Activated T-cell treated with anti-CD3 and anti-CD28 coated beads, Interleukin-2, amount 50 U/mL, for 72 hours (primary cell): ENCODE measurements around the gene TENM3. TPM values are rescaled to one million over a fixed set of nuclear protein-coding genes. Genes with fewer than 3 reads are reported as not detected.

Experiments
- ATAC-seq, 2 donors: fragments of 150-1000 bp; cut with Tn5 transposase; replicated peaks in 1 of 2; 2 replicates each; pipeline ENCODE4 v1.10.0; 2021; ENCODE audit warnings: moderate library complexity in 2 of 2, mild to moderate bottlenecking in 1 of 2
- DNase-seq, 2 donors: peaks; one replicate each; pipeline ENCODE4 v3.0.0; 2021 to 2022; ENCODE audit warnings: mixed read lengths in 1 of 2
- H3K27ac Mint-ChIP-seq: one replicate; pipeline ENCODE4 v1.8.0; 2022; ENCODE audit warnings: mild to moderate bottlenecking, moderate library complexity, mixed read lengths
- H3K27me3 Mint-ChIP-seq: one replicate; pipeline ENCODE4 v1.8.0; 2022; ENCODE audit warnings: low read depth, mixed read lengths
- H3K36me3 Mint-ChIP-seq, 2 donors: one replicate each; pipeline ENCODE4 v1.8.0; 2022; ENCODE audit warnings: mixed read lengths in 2 of 2, mild to moderate bottlenecking in 1 of 2; ENCODE audit not compliant: insufficient read depth in 2 of 2
- H3K4me1 Mint-ChIP-seq: one replicate; pipeline ENCODE4 v1.8.0; 2022; ENCODE audit warnings: low read depth, mixed read lengths
- H3K4me3 Mint-ChIP-seq, 2 donors: one replicate each; pipeline ENCODE4 v1.8.0; 2022; ENCODE audit warnings: mild to moderate bottlenecking in 2 of 2, mixed read lengths in 2 of 2, moderate library complexity in 2 of 2
- H3K9me3 Mint-ChIP-seq, 2 donors: one replicate each; pipeline ENCODE4 v1.8.0; 2022; ENCODE audit warnings: mixed read lengths in 2 of 2
- total RNA-seq, 2 donors: library from RNA; stranded (reverse); gene quantifications; one replicate each; pipeline ENCODE4 v1.2.3, GENCODE V29; 2022

TENM3 gene
- total RNA-seq, 2 donors from 2014 or later = 0.12 TPM; not detected in 1

DNA sequence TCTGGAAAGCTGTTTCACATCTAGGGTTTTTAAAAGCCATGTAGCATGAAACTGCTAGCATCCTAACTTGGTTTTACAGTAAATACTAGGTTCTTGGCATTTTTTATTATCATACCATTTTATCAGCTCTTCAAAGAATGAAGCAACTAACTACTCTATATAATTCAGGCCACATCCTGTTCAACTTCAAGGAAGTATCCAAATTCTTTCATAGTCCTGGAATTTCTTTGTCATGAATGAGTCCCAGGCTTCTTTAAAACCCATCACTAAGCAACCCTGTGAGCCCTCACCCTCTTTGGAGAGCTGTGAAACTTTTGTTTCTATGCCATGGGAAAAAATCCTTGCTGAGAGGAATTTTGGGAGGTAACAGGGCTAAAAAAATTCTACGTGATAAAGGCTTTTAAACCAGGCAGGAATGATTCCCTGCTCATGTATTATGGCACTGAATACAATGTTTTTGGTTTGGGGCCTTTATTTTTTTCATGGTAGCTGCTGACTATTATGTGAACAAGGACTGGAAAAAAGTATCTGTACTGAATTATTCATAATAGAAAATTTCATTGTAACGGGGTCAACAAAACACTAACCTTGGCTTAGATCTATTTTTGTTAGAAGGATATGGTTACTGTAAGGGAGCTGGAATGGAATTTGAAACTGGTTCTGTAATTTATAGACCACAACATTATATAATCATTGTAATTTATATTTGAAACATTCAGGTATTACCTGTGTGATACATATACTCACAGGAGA, 509.1 kb downstream of the TENM3 start:
- DNase-seq (no peak), ATAC-seq (no peak)
- no peak overlapping the region for H3K27ac Mint-ChIP-seq
- no peaks in the 10 kb centered on the region for H3K4me1 Mint-ChIP-seq
- peaks cover 0 to 2% of the 10 kb centered on the region in 2 donors for H3K9me3 Mint-ChIP-seq
- no peaks in the 10 kb centered on the region for H3K27me3 Mint-ChIP-seq
- peaks cover 0 to 3% of the 10 kb centered on the region in 2 donors for H3K36me3 Mint-ChIP-seq
- H3K4me3 Mint-ChIP-seq = no peak overlapping the region

DNA sequence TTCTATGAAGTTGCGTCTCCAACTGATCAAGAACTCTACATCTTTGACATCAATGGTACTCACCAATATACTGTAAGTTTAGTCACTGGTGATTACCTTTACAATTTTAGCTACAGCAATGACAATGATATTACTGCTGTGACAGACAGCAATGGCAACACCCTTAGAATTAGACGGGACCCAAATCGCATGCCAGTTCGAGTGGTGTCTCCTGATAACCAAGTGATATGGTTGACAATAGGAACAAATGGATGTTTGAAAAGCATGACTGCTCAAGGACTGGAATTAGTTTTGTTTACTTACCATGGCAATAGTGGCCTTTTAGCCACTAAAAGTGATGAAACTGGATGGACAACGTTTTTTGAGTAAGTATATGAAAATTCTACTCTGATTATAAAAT, 511.7 kb downstream of the TENM3 start:
- peaks cover 0 to 4% of the 10 kb centered on the region in 2 donors for H3K36me3 Mint-ChIP-seq
- no peak overlapping the region for H3K4me3 Mint-ChIP-seq
- no peak overlapping the region for H3K27ac Mint-ChIP-seq
- peaks cover 8% of the 10 kb centered on the region for H3K27me3 Mint-ChIP-seq
- H3K4me1 Mint-ChIP-seq = no peaks in the 10 kb centered on the region
- H3K9me3 Mint-ChIP-seq = peaks cover 0 to 3% of the 10 kb centered on the region in 2 donors
- no peak for DNase-seq
- no peak for ATAC-seq

- no peaks in the 10 kb centered on the region for H3K4me1 Mint-ChIP-seq
Measured at GRCh38 chr4:182756161-182756690, 513.0 kb downstream of the TENM3 start.

GRCh38 chr4:182758273-182758672, 515.1 kb downstream of the TENM3 start:
- Mint-ChIP-seq H3K4me1 (no peaks in the 10 kb centered on the region), H3K36me3 (peaks cover 0 to 4% of the 10 kb centered on the region in 2 donors), H3K4me3 (no peak overlapping the region), H3K9me3 (peaks cover 0 to 3% of the 10 kb centered on the region in 2 donors), H3K27ac (no peak overlapping the region), H3K27me3 (peaks cover 8% of the 10 kb centered on the region)
- no peak for DNase-seq
- no peak for ATAC-seq

More at GRCh38 chr4:182756161-182756690, 513.0 kb downstream of the TENM3 start:
- no peak for ATAC-seq
- Mint-ChIP-seq H3K4me3 (no peak overlapping the region), H3K27ac (no peak overlapping the region), H3K27me3 (peaks cover 8% of the 10 kb centered on the region), H3K9me3 (peaks cover 0 to 3% of the 10 kb centered on the region in 2 donors), H3K36me3 (peaks cover 0 to 4% of the 10 kb centered on the region in 2 donors)
- DNase-seq = no peak

DNA sequence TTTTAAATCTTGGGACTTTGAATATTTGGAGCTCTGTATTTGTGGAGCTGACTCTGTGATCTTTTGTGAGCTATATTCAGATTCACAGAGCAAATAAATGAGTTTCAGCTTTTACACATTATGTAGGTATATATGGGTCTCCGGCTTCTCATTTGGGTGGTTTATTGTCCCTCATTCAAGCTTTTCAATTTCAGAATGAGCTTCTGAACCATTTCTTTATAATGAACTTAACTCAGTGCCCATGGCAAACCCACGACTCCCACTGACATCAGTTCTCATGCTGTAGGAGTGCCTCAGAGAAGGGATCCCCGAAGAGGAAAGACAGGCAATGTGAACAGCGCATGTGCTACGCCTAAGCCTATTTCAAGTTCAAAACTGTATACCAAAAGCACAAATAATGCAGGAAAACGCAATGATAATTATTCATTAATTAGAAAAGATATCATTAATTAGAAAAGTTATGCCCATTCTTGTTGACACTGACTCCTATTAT, 517.4 kb downstream of the TENM3 start:
- Mint-ChIP-seq H3K27me3 (peaks cover 18% of the 10 kb centered on the region), H3K36me3 (peaks cover 0 to 4% of the 10 kb centered on the region in 2 donors), H3K4me1 (no peaks in the 10 kb centered on the region), H3K9me3 (peaks cover 0 to 3% of the 10 kb centered on the region in 2 donors), H3K27ac (no peak overlapping the region), H3K4me3 (no peak overlapping the region)
- DNase-seq (no peak), ATAC-seq (no peak)

DNA sequence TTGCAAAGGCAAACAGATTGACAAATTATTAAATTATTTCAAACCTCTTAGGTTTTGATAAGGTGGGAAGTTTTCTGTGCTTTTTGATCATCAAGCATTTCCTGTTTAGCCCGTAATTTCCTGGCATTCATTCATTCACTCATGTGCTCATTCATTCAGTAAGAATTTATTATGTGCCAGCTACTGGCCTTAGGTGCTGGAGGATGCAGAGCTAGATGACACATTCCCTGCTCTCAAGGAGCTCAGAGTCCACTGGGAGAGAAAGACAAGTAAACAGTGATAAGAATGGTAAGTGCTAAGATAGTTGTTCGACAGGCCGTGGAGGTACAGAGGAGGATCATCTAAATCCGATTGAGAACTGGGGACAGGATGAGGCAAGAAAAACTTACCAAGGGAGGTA, 520.9 kb downstream of the TENM3 start:
- no peaks in the 10 kb centered on the region for H3K36me3 Mint-ChIP-seq
- ATAC-seq (no peak), DNase-seq (no peak)
- no peak overlapping the region for H3K4me3 Mint-ChIP-seq
- H3K27me3 Mint-ChIP-seq = peaks cover 11% of the 10 kb centered on the region
- H3K9me3 Mint-ChIP-seq = no peaks in the 10 kb centered on the region
- no peak overlapping the region for H3K27ac Mint-ChIP-seq
- no peaks in the 10 kb centered on the region for H3K4me1 Mint-ChIP-seq

DNA sequence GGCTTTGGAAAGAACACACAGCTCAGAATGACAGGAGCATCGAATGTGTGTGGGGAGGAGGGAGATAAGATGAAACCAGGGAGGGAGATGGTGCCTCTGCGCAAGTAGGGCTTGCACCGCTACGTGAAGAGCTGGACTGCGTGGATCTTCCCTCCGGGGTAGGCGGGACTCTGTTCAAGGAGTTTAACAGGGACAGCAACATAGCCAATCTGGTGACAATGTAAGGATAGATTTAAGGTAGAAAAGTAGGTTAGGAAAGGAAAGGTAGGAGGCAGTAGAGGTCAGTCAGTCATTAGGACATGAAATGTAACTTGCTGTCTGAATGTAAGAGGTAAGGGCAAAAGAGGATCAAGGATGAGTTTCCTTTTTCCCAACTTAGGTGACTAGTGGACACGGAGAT, 521.4 kb downstream of the TENM3 start:
- ATAC-seq (no peak), DNase-seq (no peak)
- peaks cover 10% of the 10 kb centered on the region for H3K27me3 Mint-ChIP-seq
- no peaks in the 10 kb centered on the region for H3K4me1 Mint-ChIP-seq
- no peak overlapping the region for H3K27ac Mint-ChIP-seq
- no peak overlapping the region for H3K4me3 Mint-ChIP-seq
- no peaks in the 10 kb centered on the region for H3K9me3 Mint-ChIP-seq
- no peaks in the 10 kb centered on the region for H3K36me3 Mint-ChIP-seq

DNA sequence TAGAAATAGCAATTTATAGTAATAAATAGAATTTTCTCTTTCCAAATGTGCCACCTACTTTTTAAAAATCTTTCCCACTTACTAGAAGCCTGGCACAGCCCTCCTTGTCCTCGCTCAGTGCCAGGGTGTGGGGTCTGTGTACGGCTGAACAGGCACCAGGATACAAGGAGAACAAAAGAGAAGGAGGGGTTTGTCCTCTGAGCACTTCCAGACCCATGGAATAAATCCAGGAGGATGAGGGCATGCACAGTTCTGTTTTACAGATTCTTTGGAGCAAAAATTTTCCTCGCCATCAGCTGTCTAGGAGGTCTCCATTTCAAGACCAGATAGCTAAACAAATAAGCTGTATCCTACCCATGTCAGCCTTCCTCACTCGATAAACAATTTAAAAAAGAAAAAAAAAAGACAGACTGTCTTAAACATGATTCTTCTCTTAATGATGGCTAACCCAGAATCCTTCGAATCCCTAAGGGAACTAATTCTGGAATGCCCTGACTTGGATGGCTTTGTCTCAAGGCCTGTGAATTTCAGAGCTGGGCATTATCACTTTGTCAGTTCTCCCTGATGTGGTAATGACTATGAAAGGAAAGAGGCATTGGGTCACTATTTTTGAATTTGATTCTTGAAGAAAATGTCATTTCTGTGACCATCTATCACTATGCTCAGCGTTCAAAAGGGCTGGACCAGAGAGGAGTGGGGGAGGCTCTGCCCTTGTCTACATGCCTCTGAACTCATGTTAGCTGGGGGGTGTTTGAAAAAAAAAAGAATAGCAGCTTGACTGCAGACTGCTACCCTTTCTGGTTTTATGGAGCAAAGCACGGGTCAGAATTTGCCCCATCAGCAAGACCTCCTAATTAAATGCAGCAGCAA, 523.0 kb downstream of the TENM3 start:
- no peak overlapping the region for H3K27ac Mint-ChIP-seq
- no peaks in the 10 kb centered on the region for H3K36me3 Mint-ChIP-seq
- no peaks in the 10 kb centered on the region for H3K4me1 Mint-ChIP-seq
- no peaks in the 10 kb centered on the region for H3K9me3 Mint-ChIP-seq
- H3K27me3 Mint-ChIP-seq = peaks cover 10% of the 10 kb centered on the region
- no peak overlapping the region for H3K4me3 Mint-ChIP-seq
- DNase-seq = no peak
- no peak for ATAC-seq

DNA sequence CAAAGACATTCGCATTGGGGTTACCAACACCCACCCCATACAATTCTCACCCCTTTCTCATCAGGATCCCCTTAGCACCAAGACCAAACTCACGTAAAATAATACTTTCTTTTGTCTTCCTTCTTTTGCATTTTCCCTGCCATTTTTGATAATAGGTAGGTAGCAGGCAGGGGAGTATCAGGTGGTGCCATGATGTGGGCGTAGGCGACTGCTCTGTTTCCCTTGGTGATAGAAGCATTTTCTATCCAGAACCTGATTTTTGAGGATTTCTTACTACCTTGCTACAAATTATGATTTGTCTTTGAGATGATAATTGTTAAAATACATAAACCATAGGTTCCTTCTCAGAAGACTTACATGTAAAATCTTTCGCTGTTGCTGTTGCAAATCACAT, 523.7 kb downstream of the TENM3 start:
- H3K27ac Mint-ChIP-seq = no peak overlapping the region
- no peaks in the 10 kb centered on the region for H3K9me3 Mint-ChIP-seq
- DNase-seq (no peak), ATAC-seq (no peak)
- no peaks in the 10 kb centered on the region for H3K36me3 Mint-ChIP-seq
- H3K4me3 Mint-ChIP-seq = no peak overlapping the region
- H3K4me1 Mint-ChIP-seq = no peaks in the 10 kb centered on the region
- peaks cover 10% of the 10 kb centered on the region for H3K27me3 Mint-ChIP-seq

DNA sequence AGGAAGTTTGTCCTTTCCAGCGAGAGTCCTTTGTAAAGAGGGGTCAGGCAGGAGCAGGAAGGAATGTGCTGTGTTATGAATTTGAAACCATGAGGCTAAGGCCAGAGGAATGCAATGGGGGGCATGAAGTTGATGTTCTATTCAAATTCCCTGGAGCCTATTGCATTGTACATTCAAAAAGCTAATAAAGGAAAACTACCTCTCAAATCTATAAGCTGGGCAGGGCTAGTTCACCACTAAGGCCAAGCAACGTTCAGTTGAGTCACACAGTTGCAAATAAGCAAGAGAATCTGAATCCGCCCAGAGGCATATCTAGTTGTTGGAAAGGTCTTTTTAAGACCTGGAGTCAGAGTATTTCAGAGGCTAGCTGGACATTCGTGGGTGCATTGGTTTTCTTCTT, 525.6 kb downstream of the TENM3 start:
- no peak overlapping the region for H3K4me3 Mint-ChIP-seq
- no peaks in the 10 kb centered on the region for H3K36me3 Mint-ChIP-seq
- H3K9me3 Mint-ChIP-seq = no peaks in the 10 kb centered on the region
- DNase-seq (no peak), ATAC-seq (no peak)
- H3K27ac Mint-ChIP-seq = no peak overlapping the region
- peaks cover 10% of the 10 kb centered on the region for H3K27me3 Mint-ChIP-seq
- H3K4me1 Mint-ChIP-seq = no peaks in the 10 kb centered on the region

GRCh38 chr4:182770259-182770995, 527.2 kb downstream of the TENM3 start:
- no peak overlapping the region for H3K27ac Mint-ChIP-seq
- peaks cover 5% of the 10 kb centered on the region for H3K27me3 Mint-ChIP-seq
- ATAC-seq (no peak), DNase-seq (no peak)
- no peaks in the 10 kb centered on the region for H3K4me1 Mint-ChIP-seq
- no peaks in the 10 kb centered on the region for H3K36me3 Mint-ChIP-seq
- no peak overlapping the region for H3K4me3 Mint-ChIP-seq
- H3K9me3 Mint-ChIP-seq = no peaks in the 10 kb centered on the region

DNA sequence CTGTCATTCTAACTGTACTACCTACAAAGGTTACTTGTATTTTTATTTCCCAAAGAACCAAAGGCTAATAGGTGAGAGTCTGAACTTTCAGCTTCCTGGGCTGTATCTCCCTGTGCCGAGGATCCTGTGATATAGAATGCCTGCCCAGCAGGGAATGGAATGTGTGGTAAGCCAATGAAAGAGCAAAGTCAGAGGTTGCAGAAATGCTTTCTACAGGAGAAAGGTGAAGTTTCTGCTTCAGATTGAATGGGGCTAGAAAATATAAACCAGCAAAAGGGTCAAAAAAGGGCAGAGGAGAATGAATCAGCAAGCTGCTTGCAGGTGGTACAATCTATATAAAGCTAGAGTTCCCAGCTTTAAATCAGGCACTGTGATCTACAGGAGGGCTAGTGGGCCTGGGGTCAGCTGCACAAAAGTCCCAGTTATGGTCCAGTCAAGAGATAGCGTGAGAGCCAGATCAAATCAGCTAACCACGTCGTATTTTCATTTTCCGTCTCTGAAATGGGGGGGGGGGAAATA, 527.9 kb downstream of the TENM3 start:
- DNase-seq = no peak
- Mint-ChIP-seq H3K27ac (no peak overlapping the region), H3K27me3 (peaks cover 5% of the 10 kb centered on the region), H3K4me3 (no peak overlapping the region), H3K4me1 (no peaks in the 10 kb centered on the region), H3K9me3 (no peaks in the 10 kb centered on the region), H3K36me3 (no peaks in the 10 kb centered on the region)
- no peak for ATAC-seq
